Panc1 (cell line): ENCODE results near the gene TMEM121B. TPM values are rescaled to one million over a fixed set of nuclear protein-coding genes. Genes with fewer than 3 reads are reported as not detected.

Experiments used
- ATAC-seq: fragments of 200-7000 bp; cut with Tn5 transposase; 2 replicates; pipeline ENCODE4 v1.9.1; 2020; ENCODE audit warnings: mild to moderate bottlenecking, moderate library complexity
- BruUV-seq: library from RNA; stranded (reverse); fragments of 400-500 nt; replicated peaks from 2 replicates; lab custom pipeline; 2021; lab: Mats Ljungman, UMichigan
- CTCF ChIA-PET: fragments of 300-600 bp; sonication (Branson Sonifier 250); formaldehyde crosslinking; loops from one replicate; lab custom pipeline; 2022; ENCODE audit warnings: antibody characterized with exemption; lab: Charles Lee
- POLR2A ChIA-PET: fragments of 300-600 bp; sonication (Branson Sonifier 250); formaldehyde crosslinking; loops from one replicate; lab custom pipeline; 2022; ENCODE audit warnings: antibody characterized with exemption; lab: Charles Lee
- DNase-seq: peaks from one replicate; pipeline ENCODE4 v3.0.0-alpha.2; 2010; ENCODE audit warnings: low read depth, low spot score
- H3K27ac ChIP-seq: 2 replicates; pipeline ENCODE4 v1.5.1; 2011; ENCODE audit warnings: mild to moderate bottlenecking, low read length, inconsistent platforms
- H3K27me3 ChIP-seq: fragments of 200-500 bp; sonication (Bioruptor generic); 2 replicates; pipeline ENCODE4 v1.6.0; 2014; ENCODE audit warnings: low read length, inconsistent platforms; ENCODE audit not compliant: control insufficient read depth, insufficient read depth
- H3K36me3 ChIP-seq: fragments of 200-500 bp; sonication (Bioruptor generic); 2 replicates; pipeline ENCODE4 v1.5.1; 2014; ENCODE audit warnings: inconsistent platforms, mild to moderate bottlenecking, low read length, moderate library complexity; ENCODE audit not compliant: control insufficient read depth, insufficient read depth
- H3K4me1 ChIP-seq: 2 replicates; pipeline ENCODE4 v1.5.1; 2011; ENCODE audit warnings: inconsistent platforms, mild to moderate bottlenecking, low read length, moderate library complexity; ENCODE audit not compliant: control insufficient read depth, insufficient read depth
- H3K4me3 ChIP-seq, 2 experiments: 2 replicates each; pipeline ENCODE4 v1.5.1; 2011 to 2012; ENCODE audit warnings: low read depth in 2 of 2, low read length in 2 of 2, mild to moderate bottlenecking in 2 of 2, inconsistent platforms in 1 of 2, moderate library complexity in 1 of 2
- H3K9me3 ChIP-seq: fragments of 200-500 bp; sonication (Bioruptor generic); 2 replicates; pipeline ENCODE4 v1.5.1; 2014; ENCODE audit warnings: low read depth, mild to moderate bottlenecking, inconsistent platforms, low read length, moderate library complexity; ENCODE audit not compliant: control insufficient read depth, insufficient read depth
- CTCF ChIP-seq: fragments of 450-650 bp; IDR thresholded peaks from 2 replicates; pipeline ENCODE4 v1.5.1; 2017; ENCODE audit warnings: mild to moderate bottlenecking
- POLR2AphosphoS5 ChIP-seq: IDR thresholded peaks from 2 replicates; pipeline ENCODE4 v1.6.1; 2012; ENCODE audit warnings: mild to moderate bottlenecking, low read depth, low read length, moderate library complexity
- REST ChIP-seq, 2 experiments: IDR thresholded peaks; 2 replicates each; pipeline ENCODE4 v1.6.1; 2011 to 2012; ENCODE audit warnings: low read depth in 2 of 2, control low read depth in 1 of 2, low read length in 1 of 2, mild to moderate bottlenecking in 1 of 2, moderate library complexity in 1 of 2; ENCODE audit not compliant: insufficient read depth in 1 of 2
- SIN3A ChIP-seq: IDR thresholded peaks from 2 replicates; pipeline ENCODE4 v1.6.1; 2012; ENCODE audit warnings: low read depth, mild to moderate bottlenecking, low read length, moderate library complexity, borderline replicate concordance; ENCODE audit not compliant: insufficient read depth
- TCF7L2 ChIP-seq: IDR thresholded peaks from 2 replicates; pipeline ENCODE4 v1.6.1; 2011; ENCODE audit warnings: mild to moderate bottlenecking, low read depth, low read length, inconsistent platforms
- in situ Hi-C: cut with HindIII; loops from 2 replicates; pipeline ENCODE4 v1.10.0; 2016; ENCODE audit warnings: low sequenced_read_pairs, low pct_unique_long_range_greater_than_20kb
- intact Hi-C: fragments of 100-400 bp; cut with micrococcal nuclease; formaldehyde crosslinking; loops from one replicate; pipeline ENCODE4 v1.10.0; 2022; ENCODE audit not compliant: unreplicated experiment
- total RNA-seq: library from RNA; stranded (reverse); gene quantifications from one replicate; pipeline ENCODE4 v1.2.1, GENCODE V29; 2021; ENCODE audit not compliant: unreplicated experiment

TMEM121B gene
- total RNA-seq, 1 experiment from 2014 or later, result 0.44 TPM

- Histone ChIP-seq H3K9me3 (no peaks in the 10 kb centered on the region), H3K4me3 (no peak overlapping the region), H3K27ac (no peak overlapping the region), H3K27me3 (no peaks in the 10 kb centered on the region), H3K36me3 (no peaks in the 10 kb centered on the region), H3K4me1 (no peaks in the 10 kb centered on the region)
- DNase-seq (no peak), ATAC-seq (no peak)
- intact Hi-C loops, result no loop called here
- BruUV-seq, result no TSS peak
- in situ Hi-C loops, result no loop called here
- ChIA-PET CTCF (no interaction called here), POLR2A (no interaction called here)
- TF ChIP-seq REST (IDR thresholded peaks at IDR 0.05; ENCODE audit: insufficient read depth in 1 of 2, low read depth in 2 of 2, low read length in 1 of 2) (no peak), TCF7L2 (no peak), CTCF (no peak), SIN3A (no peak), POLR2AphosphoS5 (no peak)
These were observed 29.3 kb downstream of the TMEM121B start for GRCh38 chr22:17091851-17092250.

GRCh38 chr22:17090550-17090949 is 30.6 kb downstream of the TMEM121B start:
- BruUV-seq, result no TSS peak
- Histone ChIP-seq H3K4me1 (peaks cover 6% of the 10 kb centered on the region), H3K27me3 (no peaks in the 10 kb centered on the region), H3K4me3 (no peak overlapping the region), H3K27ac (no peak overlapping the region), H3K36me3 (no peaks in the 10 kb centered on the region), H3K9me3 (no peaks in the 10 kb centered on the region)
- DNase-seq (no peak), ATAC-seq (no peak)
- intact Hi-C loops, result no loop called here
- POLR2A ChIA-PET, result no interaction called here
- in situ Hi-C loops, result no loop called here
- CTCF ChIA-PET, result no interaction called here
- TF ChIP-seq POLR2AphosphoS5, result no peak
- no peak for TF ChIP-seq REST (IDR thresholded peaks at IDR 0.05; ENCODE audit: insufficient read depth in 1 of 2, low read depth in 2 of 2, low read length in 1 of 2)
- TF ChIP-seq CTCF, result no peak
- TF ChIP-seq SIN3A, result no peak
- no peak for TF ChIP-seq TCF7L2
